HG03432 (cell line): Measurements from ENCODE around the gene ARL4C.

Experiments used
- ATAC-seq: cut with Tn5 transposase; IDR thresholded peaks from one replicate; pipeline ENCODE4 v1.9.1; 2021; ENCODE audit warnings: mild to moderate bottlenecking, moderate library complexity; ENCODE audit not compliant: unreplicated experiment

Gene ARL4C, protein sequence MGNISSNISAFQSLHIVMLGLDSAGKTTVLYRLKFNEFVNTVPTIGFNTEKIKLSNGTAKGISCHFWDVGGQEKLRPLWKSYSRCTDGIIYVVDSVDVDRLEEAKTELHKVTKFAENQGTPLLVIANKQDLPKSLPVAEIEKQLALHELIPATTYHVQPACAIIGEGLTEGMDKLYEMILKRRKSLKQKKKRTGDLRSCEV

DNA sequence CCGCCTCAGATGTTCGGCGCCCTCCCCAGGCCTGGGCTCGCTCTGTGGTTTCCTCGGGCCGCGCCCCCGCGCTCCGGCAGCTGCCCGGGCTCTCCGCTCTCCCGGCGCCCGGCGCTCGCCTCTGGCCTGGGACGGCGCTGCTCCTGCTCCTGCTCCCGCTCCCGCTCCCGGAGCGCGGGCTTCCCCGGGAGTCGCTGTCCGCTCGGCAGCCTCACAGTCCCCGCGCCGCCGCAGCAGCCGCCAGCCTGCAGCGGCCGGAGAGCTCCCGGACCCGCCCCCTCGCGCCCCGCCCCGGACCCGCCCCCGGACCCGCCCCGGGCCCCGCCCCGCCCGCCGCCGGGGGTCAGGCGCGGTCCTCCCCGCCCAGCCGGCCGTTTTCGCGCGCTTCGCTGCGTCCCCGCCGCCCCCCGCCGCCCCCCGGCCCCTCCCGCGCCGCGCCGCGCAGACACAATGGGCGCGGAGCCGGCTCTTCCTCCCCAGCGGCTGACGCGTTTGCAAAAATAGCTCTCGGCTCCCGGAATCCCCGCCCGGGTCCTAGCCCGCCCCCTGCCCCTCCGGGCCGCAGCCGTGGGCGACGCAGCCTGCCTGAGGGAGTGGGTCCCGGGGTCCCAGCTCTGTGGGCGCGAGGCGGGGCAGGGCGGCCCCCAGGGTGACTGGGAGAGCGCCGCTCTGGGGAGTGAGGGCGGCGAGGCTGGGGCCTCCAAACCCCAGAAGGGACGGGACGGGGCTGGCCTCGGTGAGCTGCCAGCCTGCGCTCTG, at the start of gene ARL4C:
ARL4C (minus strand) TSS at position 247 of the 759 bp plus-strand sequence. CDS start 495 bp downstream, outside the sequence.
- peak; percentile 65 for ATAC-seq

DNA sequence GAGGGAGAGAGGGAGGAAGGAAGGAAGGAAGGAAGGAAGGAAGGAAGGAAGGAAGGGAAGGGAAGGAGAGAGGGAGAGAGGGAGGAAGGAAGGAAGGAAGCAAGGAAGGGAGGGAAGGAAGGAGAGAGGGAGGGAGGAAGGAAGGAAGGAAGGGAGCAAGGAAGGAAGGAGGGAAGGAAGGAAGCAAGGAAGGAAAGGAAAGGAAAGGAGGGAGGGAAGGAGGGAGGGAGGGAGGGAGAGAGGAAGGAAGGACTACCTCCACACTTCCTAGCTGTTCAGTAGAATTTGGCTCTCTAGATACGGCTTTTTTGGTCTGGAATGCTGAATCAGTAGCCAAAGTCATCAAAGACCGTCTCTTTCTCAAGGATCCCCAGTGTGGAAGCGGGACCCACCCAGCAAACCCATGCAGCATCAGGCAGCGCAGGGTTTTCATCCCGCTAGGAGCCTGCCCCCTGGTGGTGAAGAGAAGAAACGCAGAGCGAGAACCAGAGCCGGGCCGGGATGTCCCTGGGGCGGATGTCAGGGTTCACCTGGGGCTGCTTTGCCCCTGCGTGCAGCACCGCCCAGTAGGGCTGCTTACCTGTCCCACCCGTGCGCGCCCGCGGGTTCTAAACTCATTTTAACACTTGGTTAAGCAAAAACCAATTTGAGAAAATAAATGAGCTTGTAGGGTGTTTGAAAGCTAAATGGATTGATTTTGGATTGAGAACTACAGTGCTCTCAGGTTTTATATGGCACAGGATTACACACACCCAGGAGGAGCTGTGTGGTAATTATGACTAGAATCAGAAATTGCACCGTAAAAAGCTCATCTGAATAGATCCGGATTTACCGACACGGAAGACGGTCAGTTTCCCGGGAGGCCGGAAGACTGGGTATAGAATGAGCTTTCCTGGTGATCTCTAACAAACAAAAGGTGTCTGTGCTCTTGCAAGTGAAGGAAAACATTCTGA, 48.1 kb upstream of the ARL4C start:
- ATAC-seq = no peak

DNA sequence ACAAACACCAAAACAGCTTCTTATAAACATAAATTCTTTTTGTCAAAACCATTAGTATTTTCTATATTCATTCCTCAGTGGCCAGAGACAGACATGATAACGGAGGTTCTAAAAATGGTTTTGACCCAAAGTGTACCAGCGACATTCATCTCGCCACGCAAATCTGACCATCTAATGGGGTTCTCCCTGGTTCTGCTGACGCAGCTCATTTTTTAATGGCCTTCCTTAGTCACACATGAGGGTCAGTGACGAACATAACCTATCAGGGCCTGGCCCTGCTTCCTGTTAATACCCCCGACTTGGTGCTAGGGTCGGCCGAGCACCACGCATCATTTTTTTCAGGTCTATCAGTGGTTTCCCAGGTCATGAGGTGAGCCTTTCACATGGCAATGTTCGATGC, 45.9 kb upstream of the ARL4C start:
- no peak for ATAC-seq

DNA sequence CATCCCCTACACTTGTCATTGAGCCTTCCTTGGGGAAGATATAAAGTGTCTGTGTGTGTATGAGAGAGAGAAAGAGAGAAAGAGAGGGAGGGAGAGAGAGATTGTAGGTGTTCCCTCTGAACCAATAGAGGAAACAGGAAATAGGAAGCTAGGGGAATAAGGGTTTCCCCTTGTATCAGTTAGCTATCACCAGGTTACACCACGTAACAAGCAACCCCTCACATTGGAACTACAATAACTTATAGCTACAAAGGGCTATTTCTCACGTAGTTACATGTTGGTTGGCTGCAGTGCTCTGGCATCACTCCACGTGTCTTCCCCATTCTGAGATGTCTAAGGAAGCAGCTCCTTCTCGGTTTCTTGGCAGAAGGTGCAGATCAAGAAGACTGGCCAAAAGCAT, 41.0 kb upstream of the ARL4C start:
- ATAC-seq = no peak

DNA sequence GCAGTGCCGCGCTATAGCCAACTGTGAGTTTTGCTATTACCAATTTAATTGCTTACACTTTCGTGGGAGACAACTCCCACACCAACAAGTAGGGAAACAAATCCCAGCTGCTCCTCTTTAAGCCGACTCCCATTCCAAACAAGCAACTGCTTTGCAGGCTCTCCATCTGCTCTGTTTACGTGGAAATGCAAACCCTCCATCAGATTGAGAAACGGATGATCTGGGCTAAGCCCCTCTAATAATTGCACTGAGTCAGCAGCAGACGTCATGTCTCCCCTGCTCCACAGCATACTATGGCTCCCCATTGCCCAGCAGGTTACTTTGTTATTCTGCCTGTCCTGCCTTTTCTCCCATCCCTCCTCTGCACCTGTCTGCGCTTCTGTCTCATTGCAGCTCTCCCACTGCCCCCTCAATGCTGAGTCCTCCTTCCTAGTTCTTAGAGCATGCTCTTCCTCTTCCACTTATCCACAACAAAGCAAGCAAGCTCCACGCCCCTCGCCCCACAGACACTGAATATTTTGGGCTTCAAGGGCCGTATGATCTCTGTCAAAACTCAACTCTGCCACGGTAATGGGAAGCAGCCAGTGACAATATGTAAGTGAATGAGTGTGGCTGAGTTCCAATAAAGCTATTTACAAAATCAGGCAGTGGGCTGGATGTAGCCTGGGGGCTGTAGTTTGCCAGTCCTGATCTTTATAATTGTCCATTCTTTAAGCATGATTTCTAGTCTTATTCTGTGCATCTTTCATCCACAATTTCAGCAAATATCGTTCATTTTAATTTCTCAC, 39.5 kb upstream of the ARL4C start:
- no peak for ATAC-seq

DNA sequence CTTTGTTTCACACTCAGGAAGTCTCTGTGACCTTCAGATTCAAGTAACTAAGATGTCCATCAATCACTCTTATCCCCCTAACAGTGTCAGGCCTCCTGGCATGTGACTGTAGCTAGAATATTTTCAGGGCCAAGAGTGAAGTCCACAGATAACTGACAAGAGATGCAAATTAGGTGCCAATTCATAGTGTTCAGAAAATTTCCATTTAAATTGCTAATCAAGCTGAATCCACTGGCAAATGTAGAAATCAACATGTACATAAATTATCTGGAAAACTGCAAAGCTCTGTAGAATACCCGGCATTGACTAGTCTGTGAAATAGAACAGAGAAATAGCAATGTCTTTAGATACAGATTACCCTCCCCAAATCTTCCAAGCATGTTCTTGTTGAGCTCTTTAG, 38.6 kb upstream of the ARL4C start:
- no peak for ATAC-seq

DNA sequence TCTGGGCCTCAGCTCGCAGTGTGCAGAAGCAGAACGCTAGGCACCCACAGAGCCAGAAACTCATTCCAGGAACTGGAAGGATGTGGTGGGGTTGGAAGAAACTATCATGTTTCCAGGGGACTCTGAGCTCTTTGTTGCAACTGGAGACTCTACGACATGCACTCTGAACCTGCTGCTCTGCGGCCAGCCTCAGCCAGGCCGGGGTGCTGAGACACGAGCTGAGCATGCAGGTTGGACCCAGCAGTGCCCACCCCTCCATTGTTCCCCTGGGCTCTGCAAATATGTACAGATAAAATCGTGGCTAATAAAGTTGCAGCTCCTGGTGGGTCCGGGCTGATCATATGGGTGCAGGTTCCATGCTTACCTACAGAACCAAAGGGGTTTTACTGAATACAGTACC, 37.6 kb upstream of the ARL4C start:
- ATAC-seq = no peak

DNA sequence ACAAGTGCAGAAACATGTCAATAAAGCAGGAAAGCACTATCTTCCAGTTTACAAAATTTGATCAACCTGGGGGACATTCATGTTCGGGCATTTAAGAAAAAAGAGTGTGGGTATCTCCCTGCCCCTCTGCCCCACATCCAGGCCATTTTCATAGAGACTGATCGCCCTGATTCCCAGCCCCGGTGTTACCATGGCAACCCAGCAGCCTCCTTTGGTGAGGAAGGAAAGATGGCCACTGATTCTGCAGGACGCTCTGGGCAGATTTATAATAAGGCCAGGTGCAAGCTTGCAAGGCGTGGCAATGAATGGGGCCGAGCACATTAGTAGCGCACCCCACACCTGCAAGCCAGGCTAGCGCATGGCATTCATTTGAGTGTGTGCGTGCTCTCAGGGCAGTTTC, 36.7 kb upstream of the ARL4C start:
- no peak for ATAC-seq

DNA sequence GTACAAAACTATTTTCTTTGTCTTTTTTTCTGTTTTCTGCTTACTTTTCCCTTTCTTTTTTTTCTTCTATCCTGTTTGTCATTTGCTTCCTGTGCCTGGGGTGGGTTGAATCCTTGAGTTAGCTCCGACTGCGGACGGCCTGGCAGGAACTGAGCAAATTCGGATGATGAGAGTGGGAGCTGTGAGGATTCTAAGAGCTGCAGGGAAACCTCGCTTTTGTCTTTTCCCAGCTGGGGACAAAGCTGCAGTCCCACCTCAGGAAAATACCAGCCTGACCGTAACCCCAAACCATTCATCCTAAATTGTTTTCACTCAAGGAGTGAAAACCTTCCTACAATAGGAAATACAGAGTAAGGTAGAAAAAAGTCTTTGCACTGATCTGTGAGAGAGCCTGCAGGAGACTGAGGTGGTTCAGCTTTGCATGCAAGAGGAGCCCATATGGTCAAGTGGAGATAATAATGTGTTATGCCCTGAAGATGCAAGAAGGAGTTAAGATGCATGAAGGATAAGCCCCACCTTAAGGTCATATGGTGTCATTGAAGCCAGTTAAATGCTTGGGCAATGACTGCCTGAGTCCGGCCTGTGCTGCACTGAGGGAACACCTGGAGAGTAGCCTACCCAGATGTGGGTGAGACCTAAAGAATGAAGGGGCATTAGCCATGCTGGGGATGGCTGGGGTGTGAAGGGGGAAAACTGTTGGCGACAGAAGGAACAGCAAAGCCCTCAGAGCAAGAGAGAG, 31.7 kb upstream of the ARL4C start:
- ATAC-seq = no peak

DNA sequence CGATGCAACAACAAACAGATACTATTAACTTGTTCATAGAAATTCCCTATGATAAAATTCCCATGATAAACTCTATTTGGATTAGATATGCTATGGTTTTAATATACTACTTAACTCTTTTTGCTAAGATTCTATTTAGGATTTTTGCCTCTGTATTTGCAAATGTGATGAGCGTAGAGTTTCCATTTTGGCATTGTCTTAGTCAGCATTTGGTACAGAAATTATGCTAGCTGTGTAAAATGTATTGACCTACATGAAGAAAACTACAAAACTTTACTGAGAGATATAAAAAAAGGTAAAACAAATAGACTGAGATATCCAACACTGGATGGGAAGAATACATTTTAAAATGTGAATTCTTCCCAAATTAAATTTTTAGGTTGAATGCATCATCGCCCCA, 29.8 kb upstream of the ARL4C start:
- no peak for ATAC-seq

DNA sequence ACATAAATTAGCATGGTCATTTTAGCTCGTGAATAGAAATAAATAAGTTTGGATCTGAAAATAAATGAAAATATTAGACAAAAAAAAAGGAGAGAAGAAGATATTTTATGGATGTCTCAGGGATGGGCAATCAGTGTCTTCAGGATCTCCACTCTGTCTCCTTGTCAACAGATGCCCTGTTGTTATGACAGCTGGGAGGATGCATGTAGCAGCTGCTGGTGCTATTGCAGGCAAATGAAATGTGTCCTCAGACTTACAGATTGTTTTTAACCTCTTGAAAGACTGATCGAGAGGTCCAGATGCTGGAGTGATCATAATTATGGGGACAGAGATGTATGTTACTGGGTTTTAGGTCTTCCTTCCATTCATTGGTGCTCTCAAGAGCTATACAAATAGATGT, 24.7 kb upstream of the ARL4C start:
- no peak for ATAC-seq

DNA sequence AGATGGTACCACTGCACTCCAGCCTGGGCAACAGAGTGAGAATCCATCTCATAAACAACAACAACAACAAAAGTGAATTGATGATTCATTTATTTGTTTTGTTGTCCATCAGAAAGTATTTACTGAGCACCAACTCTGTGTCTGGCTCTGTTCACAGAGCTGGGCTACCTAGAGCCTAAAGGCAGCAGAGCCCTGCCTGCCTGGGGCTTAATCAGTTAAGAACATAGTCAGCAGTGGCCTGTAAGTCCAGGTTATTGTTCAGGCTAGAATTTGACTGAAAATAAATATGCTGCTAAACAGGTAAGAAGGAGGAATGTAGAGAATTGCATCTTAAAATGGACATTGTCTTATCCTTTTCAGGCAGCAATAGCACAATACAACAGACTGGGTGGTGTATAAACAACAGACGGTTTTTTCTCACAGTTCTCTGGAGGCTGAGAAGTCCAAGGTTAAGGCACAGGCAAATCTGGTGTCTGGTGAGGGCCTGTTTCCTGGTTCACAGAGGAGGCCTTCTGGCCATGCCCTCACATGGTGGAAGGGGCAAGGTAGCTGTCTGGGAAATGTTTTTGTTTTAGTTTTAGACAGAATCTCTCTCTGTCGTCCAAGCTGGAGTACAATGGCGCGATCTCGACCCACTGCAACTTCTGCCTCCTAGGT, 22.2 kb upstream of the ARL4C start:
- no peak for ATAC-seq

DNA sequence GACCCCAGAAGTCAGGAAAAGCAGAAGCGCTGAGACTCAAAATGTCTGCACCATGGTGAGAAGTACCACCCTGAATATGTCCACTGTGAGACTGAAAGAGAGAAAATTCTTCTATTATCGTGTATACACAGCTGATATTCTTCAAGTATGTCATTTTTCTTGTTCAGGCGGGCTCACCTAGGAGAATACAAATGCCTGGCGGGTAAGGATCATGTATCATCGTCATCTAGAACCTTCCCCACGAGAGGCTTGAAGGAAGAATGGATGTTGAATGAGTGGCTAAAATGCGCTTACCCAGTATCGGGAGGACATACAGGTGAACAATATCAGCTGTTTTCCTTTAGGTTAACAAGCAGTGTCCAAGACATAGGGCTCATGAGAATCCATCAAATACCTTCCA, 21.1 kb upstream of the ARL4C start:
- no peak for ATAC-seq

DNA sequence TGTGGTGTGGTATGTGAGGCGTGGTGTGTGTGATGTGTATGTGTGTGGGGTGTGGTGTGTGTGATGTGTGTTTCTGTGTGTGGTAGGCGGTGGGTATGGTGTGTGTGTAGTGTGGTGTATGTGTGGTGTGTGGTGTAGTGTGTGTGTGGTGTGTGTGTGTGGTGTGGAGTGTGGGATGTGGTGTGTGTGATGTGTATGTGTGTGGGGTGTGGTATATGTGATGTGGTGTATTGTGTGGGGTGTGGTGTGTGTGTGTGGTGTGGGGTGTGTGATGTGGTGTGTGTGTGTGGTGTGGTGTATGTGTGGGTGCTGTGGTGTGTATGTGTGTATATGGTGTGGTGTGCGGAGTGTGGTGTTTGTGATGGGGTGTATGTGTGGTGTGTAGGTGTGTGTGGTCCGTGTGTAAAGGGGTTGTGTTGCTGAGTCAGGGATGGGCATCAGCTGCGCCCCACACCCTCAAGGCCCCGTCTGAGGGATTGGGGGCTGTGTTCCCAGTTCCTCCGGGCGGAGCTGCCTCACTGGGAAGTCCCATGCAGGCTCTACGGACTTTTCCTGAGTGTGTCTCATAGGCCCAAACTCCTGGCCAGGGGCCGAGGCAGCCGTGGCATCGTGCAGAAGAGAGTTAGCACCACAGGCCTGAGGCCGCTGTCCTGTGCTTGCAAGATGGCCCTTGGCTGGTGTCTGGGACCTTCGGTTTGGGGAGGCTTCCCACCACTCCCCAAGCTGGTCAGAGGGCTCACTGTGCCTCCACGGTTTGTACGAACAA, 18.2 kb upstream of the ARL4C start:
- no peak for ATAC-seq

DNA sequence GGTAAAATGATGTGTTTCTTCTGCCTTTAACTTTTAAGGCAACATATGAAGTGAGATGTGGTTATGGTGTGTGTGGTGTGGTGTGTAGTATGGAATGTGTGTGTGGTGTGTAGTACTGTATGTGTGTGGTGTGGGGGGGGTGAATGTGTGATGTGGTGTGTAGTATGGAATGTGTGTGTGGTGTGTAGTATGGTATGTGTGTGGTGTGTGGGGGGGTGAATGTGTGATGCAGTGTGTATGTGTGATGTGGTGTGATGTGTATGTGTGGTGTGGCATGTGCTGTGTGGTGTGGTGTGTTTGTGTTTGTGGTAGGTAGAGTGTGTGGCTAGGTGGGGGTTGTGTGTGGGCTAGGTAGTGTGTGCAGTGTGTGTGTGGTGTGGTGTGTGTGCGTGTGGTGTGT, 17.2 kb upstream of the ARL4C start:
- no peak for ATAC-seq

DNA sequence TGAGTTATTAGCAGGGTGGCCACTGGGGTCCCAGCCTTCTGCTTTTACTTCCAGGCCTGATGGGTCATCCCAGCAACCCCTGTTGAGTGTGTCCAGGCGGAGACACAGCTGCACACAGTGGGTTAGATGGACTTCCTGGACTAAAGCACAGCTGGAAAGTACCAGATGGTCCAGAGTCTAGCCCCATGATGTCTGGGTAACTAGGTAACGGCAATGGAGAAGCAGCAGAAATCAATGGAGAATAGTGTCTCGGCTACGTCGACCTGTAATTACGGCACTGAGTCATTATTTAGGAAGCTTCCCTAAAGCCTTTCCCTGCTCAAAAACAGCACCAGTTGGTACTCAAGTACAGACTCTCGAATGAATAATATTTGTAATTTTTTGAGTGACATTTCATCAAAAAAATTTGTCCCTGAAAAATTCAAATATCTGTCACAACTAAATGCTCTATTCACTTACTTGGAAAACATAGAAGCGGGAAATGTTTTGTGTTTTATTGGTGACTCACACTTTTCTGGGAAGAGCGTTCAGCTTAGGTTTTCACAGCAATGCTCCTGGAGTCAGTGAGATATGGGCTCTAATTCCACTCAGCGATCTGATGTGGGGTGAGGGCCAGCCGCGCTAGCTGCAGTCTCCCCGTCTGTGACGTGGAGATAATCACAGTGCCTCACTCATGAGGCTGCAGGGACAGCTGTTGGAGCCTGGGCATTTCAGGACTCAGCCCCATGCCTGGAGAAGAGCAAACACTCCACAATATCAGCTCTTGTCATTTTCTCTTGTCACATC, 16.2 kb upstream of the ARL4C start:
- ATAC-seq = no peak

DNA sequence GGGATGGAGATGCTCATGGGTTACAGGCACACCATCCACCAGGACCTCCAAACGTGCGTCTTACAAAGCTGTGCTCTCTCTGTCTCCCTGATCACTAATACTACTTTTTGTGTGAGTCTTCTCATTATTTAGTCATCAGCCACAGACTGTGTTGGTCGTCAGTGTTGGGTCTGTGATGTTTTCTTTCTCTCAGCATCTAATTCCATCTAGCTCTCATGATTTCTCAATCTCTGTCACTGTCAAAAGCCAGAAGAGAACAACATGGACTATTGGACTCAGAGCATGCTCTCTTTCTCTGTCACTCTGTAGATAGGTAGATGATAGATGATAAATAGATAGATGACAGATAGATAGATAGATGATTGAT, 6.0 kb upstream of the ARL4C start:
- ATAC-seq = no peak

DNA sequence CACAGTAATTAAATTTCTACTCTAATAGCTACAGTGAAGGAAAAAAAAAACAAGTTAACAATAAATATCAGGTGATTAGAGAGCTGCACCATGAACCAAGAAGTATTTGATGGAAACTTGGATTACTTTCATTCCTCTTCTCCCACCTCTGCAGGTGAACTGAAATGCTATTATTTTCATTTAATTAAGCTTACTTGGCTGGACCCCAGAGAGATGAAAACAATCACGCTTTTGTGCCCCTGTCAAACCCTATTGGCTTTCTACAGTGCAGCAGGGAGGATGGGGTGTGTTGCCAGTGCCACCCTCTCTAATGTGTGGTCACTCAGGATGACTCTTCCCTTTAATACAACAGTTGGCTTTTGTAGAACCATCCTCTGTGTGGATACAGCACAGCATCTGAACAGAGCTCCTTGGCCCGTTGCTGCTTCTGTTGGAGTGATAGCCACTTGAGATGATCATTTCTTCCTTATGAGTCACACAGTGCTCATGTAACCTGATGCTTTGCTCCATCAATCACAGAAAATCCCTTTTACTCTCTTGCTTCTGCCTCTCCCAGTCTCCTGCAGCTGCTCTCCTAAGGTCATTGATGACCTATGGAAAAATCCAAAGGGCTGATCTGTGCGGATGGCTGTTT, 5.5 kb upstream of the ARL4C start:
- ATAC-seq = no peak
